Measurements from ENCODE around the gene MICALL1.
"Not testable (repeated sequence)": the region's sequence is repeated elsewhere in the genome, so short reads cannot be mapped to it uniquely, and the experiment has no call there.

MICALL1 gene

GRCh38 chr22:37931893-37932389, 25.8 kb downstream of the MICALL1 start:
- DNase-seq, result no peak

- no peak for DNase-seq
Observed at GRCh38 chr22:37932401-37932800, 26.3 kb downstream of the MICALL1 start.

GRCh38 chr22:37932821-37933578, 26.9 kb downstream of the MICALL1 start:
- DNase-seq, result no peak

DNA sequence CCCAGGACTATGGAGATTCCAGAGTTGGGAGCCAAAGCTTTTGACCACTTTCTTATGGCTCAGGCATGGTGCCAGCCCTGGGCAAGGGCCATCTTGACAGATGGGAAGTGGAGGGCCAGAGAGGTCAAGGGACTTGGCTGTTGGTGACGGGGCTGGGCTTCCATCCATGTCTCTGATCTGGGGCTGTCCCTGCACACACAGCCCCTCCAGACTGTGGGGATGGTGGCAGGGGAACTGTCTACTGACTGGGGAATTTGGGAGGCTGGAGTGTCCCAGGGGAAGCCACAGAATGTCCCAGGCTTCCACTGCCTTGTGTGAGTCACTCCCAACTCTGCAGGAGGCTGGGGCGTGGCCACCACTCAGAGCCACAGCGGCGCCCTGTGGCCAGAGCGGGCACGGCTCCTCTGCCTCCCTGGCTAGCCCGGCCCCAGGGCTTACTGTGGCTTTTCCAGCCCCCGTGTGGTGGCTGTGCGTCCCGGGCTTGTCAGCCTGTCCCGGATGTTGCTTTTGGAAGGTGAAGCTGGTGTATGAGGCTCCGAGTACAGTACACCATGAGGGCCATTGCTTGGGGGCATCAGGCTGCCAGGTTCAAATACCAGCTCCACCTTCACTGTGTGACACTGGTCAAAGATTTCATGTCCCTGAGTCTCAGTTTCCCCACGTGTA, 27.7 kb downstream of the MICALL1 start:
- peak; percentile 75 to 81 for DNase-seq

DNA sequence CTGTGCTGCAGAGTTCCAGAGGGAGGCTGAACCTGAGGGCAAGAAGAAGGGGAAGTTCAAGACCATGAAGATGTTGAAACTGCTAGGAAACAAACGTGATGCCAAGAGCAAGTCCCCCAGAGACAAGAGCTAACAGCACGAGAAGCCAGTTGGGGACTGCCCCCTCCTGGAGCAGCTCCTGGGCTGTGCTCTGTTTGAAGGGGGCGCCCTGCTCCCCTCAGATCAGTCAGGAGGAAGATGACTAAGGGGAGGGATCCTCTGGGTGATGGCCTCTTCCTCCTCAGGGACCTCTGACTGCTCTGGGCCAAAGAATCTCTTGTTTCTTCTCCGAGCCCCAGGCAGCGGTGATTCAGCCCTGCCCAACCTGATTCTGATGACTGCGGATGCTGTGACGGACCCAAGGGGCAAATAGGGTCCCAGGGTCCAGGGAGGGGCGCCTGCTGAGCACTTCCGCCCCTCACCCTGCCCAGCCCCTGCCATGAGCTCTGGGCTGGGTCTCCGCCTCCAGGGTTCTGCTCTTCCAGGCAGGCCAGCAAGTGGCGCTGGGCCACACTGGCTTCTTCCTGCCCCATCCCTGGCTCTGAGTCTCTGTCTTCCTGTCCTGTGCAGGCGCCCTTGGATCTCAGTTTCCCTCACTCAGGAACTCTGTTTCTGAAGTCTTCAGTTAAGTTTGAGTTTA, 34.7 kb downstream of the MICALL1 start:
- DNase-seq, result no peak

DNA sequence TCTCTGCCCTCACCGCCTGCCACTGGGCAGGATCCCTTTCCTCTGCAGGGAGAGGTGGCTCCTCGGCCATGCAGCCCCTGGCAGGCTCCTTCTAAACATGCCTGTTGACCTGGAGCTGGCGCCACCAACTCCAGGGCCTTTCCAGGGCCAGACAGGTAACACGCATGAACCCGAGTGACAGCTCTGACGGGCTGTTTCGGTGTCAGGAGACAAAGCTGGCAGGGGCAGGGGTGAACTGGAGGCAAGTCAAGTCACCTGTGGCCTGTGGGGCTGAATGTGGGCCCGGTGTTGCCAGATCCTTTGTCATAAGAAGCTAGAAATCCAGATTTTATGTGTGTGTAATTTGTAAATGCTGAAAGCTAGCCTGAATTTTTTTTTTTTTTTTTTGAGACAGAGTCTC, 36.0 kb downstream of the MICALL1 start:
- no peak for DNase-seq

DNA sequence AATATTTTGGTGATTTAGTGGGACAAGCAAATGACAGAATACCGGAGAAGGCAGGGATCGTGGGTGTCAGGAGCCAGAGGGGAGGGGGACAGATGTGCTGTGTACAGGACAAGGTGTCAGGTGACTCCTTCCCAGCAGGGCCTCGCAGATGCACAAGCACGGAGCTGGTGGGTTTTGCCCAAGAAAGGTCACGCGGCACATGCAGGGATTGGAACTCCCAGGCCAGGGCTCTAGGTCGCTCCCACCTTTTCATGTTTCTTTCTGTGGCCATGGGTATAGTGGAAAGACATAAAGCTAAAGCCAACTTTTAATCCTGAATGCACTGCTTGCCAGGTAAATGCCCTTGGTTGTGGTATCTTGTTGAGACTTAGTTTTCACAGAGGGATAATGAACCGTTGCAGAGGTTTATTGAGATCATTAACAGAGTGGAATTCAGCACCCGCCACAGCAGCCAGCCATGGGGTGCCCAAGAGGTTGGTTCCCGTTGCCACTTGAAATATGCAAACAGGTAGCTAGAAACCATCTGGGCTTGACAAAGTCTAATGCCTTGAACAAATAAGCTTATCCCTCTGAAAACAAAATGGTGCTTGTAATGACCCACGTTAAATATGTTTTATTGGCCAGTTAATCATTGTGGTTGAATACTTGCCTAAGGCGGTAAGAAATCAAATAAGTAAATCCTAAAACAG, 37.2 kb downstream of the MICALL1 start:
- no peak for DNase-seq

DNA sequence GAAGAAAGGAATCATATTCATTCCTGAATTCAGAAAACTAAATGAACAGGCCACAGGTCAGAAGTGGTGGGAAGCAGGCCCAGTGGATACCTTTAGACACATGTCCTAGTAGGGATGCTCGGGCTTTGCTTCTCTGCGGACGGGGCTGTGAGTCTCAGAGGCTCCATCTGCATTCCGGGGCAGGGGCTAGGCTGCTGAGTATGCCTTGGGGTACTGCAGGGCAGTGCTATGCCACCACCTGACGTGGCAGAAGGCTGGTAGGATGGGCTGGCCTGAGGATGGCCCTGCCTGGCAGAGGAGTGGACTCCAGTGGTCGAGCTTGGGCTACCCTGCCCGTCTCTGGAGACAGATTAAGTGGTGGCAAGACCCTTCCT, 37.7 kb downstream of the MICALL1 start:
- no peak for DNase-seq

GRCh38 chr22:37944423-37944822, 38.3 kb downstream of the MICALL1 start:
- DNase-seq, result not testable (repeated sequence)

DNA sequence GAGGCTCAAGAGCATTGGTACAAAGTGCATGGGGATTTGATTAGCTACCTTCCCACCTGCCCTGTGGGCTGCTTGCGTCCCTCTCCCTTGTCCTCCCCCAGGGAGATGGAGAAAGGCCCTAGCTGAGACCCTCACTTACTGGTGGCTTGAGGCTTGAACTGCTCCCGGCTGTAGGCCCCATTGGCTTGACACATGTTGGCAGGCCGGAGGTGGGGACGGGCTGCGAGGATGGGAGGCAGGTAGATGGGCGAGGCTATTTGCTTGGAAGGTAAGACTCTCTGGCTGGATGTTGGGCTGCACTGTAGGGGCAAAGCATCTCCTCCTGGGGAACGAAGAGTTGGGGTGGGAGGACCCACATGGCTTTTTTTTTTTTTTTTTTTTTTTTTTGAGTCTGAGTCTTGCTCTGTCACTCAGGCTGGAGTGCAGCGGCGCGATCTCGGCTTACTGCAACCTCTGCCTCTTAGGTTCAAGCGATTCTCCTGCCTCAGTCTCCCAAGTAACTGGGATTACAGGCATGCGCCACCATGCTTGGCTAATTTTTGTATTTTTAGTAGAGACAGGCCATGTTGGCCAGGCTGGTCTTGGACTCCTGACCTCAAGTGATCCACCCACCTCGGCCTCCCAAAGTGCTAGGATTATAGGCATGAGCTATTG, 41.2 kb downstream of the MICALL1 start:
- DNase-seq, result not testable (repeated sequence)

GRCh38 chr22:37951305-37951704, 45.2 kb downstream of the MICALL1 start:
- DNase-seq, result no peak

GRCh38 chr22:37952629-37953028, 46.5 kb downstream of the MICALL1 start:
- not testable (repeated sequence) for DNase-seq

DNA sequence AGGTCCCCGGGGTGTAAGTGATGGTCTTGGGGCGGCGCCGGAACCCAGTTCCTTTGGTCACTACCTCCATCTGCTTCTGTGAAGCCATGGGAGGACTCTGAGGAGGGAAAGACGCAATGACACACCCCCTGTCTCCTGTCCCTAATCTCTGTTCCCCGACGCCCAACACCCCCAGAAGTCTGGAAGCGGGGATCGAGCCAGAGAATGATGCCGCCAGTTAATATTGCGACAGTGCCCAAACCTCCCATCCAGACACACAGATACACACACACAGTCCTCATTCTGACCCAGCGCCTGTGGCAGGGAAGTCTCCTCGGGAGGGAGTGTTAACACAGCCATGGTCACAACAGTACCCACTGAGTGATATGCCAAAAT, 47.0 kb downstream of the MICALL1 start:
- DNase-seq, result no peak

- DNase-seq, result peak; percentile 96 to 97
Observed at GRCh38 chr22:37953437-37954179, 47.5 kb downstream of the MICALL1 start, which contains the start of the genes C22orf23 and POLR2F. Gene C22orf23, minus strand, starts transcription at chr22:37953601. Its CDS starts 452 bp downstream, at chr22:37953149. Gene POLR2F, plus strand, starts transcription at chr22:37953699. Its CDS starts 89 bp downstream, at chr22:37953788.

DNA sequence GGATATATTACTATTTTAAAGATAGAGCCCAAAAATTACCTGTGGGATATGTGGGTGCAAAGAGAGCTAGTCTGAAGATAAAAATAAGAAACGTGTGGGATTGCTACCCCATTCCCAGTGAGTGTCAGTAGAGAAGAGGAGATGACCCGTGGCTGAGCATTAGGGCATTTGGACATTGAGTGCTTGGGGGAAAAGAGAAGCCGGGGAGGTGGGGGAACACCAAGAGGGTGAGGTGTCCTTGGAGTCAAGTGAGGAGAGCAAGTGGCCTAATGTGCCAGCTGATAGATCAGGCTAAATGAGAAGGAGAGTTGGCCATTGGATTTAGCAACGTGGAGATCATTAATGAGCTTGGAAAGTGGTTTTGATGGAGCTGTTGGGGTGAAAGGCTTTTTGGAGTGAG, 48.6 kb downstream of the MICALL1 start:
- DNase-seq, result no peak

DNA sequence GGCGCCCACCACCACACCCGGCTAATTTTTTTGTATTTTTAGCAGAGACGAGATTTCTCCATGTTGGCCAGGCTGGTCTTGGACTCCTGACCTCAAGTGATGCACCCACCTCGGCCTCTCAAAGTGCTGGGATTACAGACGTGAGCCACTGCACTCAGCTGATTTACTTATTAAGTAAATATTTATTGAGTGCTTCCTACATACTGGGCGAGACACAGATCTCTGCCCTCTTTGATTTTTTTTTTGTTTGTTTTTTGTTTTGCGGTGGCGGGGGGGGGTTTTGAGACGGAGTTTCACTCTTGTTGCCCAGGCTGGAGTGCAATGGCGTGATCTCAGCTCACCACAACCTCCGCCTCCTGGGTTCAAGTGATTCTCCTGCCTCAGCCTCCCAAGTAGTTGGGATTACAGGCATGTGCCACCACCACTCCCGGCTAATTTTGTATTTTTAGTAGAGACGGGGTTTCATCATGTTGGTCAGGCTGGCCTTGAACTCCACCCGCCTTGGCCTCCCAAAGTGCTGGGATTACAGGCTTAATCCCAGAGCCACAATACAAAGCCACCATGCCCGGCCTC, 49.8 kb downstream of the MICALL1 start:
- DNase-seq, result not testable (repeated sequence)

DNA sequence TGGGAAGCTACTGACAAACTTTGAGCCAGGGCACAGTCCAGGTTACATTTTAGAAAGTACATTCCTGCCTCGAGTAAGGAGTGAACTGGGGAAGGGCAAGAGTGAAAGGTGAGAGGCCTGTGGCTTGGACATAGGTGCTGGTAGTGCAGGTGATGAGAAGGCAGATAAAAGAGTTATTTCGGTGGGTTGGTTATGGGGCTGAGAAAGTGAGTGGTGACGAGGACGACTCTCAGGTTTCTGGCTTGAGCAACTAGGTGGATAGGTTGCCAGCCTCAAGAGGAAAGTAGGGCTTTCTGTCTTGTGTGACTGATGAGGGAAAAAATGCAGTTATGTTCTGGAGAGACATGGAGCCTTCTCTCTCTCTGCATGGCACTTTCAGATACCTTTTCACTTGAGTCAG, 51.1 kb downstream of the MICALL1 start:
- DNase-seq, result no peak

- no peak for DNase-seq
Observed at GRCh38 chr22:37959231-37959825, 53.2 kb downstream of the MICALL1 start.

DNA sequence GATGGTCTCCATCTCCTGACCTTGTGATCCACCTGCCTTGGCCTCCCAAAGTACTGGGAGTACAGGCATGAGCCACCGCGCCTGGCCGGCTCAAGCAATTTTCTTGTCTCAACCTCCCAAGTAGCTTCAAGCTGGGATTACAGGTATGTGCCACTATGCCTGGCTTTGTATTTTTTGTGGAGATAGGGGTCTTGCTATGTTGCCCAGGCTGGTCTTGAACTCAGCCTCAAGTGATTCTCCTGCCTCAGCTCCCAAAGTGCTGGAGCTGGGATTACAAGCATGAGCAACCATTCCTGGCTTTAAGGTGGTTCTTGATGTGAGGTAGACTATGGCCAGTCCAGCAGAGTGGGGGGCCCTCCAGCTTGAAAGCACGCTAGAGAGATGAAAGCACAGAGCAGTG, 55.0 kb downstream of the MICALL1 start:
- DNase-seq, result no peak

DNA sequence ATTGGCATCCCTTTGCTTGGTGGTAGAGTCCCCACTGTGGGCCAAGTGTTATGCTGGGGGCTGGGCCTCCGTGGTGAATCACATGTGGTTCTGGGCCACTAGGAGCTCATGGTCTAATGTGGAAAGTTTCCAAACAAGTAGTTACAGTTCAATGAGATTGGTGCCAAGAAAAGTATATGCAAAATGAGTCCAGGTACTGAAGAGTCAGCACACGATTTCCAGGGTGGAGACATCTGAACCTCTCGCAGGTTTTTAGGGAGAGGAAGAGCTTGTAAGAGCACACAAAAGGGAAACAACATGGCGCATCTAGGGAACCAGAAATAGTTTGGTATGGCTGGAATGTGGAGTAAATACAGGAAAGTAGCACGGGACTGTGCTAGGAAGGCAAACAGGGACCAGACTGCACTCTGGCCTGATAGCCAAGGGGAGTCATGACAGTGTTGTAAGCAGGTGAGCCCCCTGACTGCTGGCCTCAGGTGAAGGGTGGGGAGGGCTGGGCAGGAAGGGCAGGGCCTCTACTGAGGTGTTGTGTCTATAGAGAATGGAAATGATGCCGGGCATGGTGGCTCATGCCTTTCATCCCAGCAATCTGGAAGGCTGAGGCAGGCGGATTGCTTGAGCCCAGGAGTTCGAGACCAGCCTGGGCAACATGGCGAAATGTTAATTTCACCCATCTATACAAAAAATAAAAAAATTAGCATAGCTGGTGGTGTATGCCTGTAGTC, 60.0 kb downstream of the MICALL1 start:
- DNase-seq, result no peak

All from activated CD4-positive, alpha-beta T cell treated with anti-CD3 and anti-CD28 coated beads for 4 hours (primary cell).